Activated naive CD4-positive, alpha-beta T cell treated with anti-CD3 and anti-CD28 coated beads, Interleukin-2, amount 50 U/mL, for 16 hours (primary cell): Measurements from ENCODE around the gene NOVA2.

Experiments
- DNase-seq: peaks from one replicate; pipeline ENCODE4 v3.0.0-alpha.2; 2020

The NOVA2 gene

DNA sequence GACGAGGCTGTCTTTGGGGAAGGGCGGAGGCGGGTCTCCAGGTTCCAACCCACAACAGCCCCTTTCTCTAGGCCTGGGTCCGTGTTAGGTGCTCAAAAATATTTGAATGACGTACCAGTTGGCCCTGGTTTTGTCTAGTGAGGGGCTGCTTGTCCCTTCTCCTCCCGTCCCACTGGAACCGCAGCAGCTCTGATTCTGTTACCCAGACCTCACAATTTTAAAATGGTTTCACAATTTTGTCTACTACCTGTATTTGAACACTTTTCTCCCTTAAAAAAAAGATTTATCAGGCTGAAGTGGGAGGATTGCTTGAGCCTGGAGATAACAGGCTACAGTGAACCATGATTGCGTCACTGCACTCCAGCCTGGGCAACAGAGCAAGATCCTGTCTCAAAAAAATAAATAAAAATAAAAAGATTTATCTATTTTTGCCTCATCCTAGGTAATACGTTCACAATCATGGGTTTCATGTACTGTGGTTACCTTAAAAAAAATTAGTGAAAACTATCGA lies 86.4 kb downstream of the NOVA2 start:
- no peak for DNase-seq

DNA sequence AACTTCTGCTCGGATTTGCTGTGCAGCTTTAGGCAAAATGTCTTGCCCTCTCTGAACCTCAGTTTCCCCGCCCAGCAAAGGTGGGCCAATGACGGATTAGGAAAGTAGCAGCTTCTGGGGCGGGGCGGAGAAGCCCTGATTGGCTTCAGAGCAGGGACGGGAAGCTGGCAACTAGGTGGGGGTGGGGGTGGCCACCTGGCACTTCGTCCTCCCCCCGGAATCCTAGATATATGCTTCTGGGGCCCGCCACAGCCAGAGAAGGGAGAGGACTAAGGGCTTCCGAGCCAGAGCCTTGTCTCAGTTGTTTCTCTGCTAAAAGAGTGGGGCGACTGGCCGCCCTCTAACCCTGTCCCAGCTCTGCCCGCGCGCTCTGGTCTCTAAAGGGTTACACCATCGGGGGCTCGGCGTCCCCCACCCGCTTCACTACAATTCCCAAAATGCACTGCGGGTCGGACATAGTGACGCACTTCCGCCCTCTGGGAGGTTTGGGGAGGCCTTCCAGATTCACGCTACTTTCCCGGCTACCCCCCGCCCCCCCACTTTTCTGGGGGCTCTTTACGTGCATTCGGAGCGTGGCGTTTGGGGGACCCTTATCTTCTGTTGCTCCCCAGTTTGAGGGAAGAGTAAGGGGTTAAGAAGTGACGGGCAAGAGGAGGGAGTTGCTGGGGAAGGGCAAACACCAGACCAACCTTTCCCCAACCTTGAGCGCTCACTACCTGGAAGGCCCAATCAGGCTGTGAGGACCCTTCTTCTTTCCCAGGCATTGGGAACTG lies 87.1 kb downstream of the NOVA2 start:
- peak; percentile 89 for DNase-seq

GRCh38 chr19:45885556-45886426 lies 87.9 kb downstream of the NOVA2 start, which contains the start of gene IRF2BP1:
IRF2BP1 (minus strand) TSS chr19:45886141; CDS start chr19:45885774, 367 bp downstream.
- DNase-seq: peak; percentile 90

DNA sequence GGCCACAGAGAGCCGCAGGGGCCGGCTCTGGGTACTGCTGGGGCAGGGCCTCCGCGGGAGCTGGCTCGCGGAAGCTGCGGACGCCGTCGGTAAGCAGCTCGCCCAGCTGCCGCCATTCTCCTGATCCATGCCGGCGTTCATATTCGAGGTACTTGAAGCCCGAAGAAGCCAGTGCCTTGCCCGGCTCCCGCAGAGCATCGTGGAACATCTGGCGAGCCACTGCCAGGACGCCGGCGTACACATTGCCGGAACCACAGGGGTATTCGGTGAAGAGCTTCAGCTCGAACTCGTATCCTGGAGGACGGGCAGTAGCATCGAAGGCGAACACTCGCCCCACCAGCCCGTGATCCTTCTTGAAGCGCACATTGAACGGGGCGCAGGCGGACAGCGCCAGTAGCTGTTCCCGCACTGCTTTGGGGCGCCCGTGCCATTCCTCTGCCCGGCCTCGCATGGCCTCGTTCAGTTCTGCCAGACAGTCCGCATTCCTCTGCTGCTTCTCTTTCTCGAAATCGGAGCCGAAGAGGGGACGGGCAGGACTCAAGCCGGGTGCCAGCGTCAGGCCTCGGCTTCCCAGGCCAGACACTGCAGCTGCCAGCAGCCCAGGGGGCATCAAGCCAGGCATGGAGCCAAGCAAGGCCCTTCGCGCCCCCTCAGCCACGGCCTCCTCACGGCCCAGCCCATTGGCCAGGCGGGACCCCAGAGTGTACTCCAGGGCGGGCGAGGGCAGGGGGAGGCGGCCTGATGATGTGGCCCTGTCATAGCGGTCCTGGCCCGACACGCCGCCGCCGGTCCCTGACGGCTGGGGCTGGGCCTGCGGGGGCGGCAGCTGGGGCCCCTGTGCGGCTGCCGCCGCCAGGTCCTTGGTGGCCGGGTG lies 88.7 kb downstream of the NOVA2 start:
- DNase-seq: peak; percentile 29

GRCh38 chr19:45883881-45884681 lies 89.6 kb downstream of the NOVA2 start:
- no peak for DNase-seq
